Umbilical cord (tissue), 2 donors: ENCODE data around the gene IL4R. TPM values are rescaled to one million over a fixed set of nuclear protein-coding genes. Genes with fewer than 3 reads are reported as not detected.
"Not testable (repeated sequence)": the region's sequence is repeated elsewhere in the genome, so short reads cannot be mapped to it uniquely, and the experiment has no call there.

Source experiments
- DNase-seq: peaks from one replicate; pipeline ENCODE4 v3.0.0-alpha.2; 2015; ENCODE audit warnings: low spot score
- total RNA-seq: library from RNA; depleted of rRNA; stranded (reverse); fragments of >200 nt; gene quantifications from one replicate; pipeline ENCODE4 v1.2.3, GENCODE V29; 2014; ENCODE audit warnings: low replicate concordance; ENCODE audit not compliant: insufficient read depth

Gene IL4R
- total RNA-seq, 1 donor from 2014 or later, result 13.0 TPM

DNA sequence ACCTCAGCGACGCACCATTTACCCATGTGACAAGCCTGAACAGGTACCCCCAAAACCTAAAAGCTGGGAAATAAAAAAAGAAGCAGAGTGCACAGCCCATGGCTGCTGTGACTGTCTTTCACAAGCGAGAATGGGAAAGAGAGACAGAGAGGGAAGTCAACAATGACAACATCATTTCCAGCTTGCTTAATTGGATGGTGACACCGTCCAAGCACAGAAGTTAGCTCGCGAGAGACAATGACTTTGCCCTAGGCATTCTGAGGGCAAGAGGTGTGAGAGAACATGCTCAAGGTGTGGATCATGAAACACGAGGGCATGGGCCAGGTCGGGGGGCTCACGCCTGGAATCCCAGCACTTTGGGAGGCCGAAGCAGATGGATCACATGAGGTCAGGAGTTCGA lies 25.9 kb upstream of the IL4R start:
- no peak for DNase-seq

DNA sequence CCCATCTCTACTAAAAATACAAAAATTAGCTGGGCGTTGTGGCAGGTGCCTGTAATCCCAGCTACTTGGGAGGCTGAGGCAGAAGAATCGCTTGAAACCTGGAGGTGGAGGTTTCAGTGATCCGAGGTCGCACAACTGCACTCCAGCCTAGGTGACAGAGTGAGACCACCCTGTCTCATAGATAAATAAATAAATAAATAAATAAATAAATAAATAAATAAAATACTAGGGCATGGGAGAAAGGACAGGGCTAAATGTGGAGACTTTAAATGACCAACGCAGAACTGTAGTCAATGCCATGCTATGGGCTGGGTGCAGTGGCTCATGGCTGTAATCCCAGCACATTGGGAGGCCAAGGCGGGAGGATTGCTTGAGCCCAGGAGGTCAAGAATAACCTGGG lies 25.5 kb upstream of the IL4R start:
- not testable (repeated sequence) for DNase-seq

DNA sequence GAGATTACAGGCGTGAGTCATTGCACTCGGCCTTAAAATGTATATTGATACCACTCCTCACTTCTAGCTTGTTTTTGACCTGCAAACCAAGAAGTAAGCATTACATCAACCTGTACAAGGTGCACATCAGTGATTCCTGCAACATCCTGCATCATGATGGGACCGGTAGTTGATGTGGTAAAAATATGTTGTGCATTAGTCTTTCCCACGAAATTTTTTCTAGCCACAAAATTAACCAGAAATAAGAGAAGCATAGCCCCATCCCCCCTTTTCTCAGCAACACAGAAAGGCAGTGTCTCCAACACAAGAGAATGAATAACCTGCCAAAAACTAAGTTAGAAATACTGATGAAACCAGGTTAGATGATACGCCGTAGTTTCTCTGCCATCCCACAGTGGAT lies 24.1 kb upstream of the IL4R start:
- no peak for DNase-seq

DNA sequence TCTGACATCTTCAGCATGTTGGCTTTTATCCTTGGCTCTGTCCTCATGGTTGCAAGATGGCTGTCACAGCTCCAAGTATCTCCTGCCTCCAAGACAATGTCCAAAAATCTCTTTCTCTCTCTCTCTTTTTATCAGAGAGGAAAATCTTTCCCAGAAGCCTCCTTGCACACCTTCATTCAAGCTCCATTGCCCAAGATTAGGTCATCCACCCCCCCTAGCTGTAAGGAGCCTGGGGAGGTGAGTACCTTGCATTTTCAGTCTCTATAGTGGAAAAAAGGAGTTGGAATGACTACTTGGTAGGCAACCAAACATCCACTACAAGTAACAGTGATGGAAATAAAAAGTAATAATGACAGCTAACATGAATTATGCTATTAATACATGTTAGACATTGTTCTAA lies 23.2 kb upstream of the IL4R start:
- no peak for DNase-seq

DNA sequence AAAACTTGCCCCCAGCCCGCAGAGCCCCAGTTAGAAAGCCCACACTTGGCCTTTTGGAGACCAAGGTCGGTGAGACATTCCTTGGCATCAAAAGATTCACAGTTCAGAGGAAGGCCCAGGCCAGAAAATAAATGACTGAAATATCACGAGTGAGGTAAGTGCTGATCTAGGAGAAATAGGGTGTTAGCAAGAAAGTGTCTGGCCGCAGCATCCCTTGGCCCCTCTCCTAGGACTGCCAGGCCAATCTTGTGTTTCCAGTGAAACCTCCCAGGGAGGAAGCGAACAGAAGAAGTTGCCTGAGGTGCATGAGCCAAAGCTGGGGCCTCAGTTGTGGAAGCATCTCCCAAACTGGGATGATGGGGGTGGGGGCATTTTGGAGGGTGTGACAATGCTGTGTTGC lies 22.7 kb upstream of the IL4R start:
- no peak for DNase-seq

DNA sequence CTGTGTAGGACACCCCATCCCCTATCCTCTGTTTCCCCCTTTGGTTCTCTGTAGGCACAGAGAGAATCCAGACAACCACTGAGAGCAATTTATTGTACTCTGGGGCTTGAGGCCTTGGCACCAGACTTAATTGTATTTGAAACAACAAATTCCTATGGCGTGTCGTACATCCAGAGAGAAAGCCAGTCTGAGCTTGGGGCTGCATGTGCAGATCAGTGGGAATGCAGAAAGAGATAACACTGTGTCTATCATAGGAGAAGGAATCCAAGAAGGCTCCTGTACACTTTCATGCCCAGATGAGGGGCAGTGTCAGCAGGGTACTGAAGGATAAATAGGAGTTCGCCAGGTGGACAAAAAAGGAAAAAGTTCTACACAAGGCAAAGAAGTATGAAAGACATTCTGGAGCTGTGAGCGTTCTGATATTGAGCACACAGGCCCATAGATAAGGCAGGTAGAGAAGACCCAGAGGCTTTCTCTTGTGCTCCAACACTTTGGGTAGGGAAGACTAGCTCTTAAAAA lies 22.0 kb upstream of the IL4R start:
- no peak for DNase-seq

DNA sequence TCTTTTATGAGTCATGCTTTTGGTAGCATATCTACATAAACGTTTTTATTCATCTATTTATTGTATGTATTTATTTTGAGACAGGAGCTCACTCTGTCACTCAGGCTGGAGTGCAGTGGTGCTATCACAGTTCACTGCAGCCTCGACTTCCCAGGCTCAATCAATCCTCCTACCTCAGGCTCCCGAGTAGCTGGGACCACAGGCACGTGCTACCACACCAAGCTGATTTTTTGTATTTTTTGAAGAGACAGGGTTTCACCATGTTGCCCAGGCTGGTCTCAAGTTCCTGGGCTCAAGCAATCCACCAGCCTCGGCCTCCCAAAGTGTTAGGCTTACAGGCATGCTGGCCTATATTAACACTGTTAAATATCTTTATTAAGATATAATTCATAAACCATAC lies 20.4 kb upstream of the IL4R start:
- DNase-seq, result no peak

DNA sequence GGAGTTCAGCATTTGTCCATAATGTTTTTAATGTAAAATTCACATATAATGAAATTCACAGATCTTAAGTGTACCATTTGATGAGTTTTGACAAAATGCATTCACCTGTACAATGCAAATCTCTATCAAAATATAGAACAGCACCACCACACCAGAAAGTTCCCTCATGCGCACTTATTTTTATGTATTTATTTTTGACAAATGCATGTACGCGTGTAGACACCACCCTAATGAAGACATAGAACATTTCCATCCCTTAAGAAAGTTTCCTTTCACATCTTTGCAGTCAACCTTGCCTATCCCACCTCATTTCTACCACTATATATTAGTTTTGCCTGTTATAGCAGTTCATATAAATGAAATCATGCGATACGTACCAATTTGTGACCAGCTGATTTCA lies 15.6 kb upstream of the IL4R start:
- DNase-seq, result no peak

DNA sequence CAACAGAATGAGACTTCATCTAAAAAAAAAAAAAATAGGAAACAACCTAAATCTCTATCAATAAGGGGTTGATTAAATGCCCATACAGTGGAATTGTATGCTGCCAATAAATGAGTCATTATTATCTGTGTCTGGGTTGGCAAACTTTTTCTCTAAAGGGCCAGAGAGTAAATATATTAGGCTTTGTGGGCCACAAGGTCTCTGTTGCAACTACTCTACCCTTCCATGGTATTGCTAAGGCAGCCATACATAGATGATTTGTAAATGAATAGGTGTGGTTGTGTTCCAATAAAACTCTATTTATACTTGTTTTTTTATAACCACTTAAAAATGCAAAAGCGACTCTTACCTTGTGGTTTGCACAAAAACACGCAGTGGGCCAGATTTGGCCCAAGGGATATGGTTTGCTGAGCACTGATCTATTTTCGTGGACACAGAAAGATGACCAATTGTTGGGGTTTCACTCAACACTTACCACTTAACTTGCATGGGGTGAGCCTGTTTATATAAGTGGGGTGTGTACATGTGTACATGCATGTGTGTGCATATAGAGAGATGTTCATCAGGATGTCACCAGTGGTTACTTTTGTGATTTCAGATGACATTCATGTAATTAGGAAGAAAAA lies 12.4 kb upstream of the IL4R start:
- no peak for DNase-seq

DNA sequence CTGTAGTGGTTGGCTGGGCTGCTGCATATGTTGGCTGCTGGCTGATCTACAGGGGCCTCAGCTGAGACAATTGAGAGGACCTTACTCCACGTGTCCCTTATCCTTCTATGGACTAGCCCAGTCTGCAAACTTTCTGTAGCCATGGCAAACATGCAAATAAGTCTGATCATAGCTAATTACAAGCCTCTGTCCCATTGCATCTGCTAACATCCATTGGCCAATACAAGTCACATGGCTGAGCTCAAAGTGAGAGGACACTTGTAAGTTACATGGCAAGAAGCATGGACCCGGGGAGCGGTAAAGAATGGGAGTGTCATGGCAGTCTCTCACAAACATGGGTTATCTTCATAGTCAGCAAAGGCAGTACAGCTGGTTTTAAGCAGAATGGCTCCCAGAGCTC lies 11.6 kb upstream of the IL4R start:
- no peak for DNase-seq

DNA sequence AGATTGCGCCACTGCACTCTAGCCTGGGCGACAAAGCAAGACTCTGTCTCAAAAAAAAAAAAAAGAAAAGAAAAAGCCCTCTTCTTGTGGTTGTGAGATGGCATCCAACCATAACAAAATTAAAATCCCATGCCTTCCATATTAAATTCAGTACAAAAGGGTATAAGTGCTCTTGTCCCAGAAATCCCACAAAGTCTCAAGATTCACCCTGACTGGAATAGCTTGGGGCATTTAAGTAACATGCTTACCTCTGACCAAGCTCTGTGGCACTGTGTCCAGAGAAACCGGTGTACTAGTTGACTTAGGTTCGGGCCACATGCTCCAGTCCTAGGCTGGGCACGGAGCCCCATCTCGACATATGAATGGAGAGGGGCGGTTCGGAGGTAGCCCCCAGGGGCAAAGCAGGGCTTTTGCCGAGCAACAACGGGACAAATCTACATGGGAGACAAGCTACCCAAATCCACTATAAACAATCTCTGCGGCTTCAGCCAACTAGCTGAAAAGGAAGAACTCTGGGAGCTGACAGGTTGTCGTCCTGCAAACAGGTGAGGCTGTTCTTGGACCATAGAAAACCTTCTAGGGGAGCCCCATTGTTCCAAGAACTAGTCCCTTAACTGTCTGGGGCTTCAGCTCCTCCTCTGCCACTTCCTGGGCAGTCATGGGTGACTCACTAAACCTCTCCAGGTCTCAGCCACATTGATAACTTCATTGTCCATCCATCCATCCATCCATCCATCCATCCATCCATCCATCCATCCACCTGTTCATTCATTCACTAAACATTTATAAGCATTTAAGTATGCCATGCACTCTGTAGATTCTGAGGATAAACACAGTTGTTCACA lies 10.3 kb upstream of the IL4R start:
- no peak for DNase-seq

DNA sequence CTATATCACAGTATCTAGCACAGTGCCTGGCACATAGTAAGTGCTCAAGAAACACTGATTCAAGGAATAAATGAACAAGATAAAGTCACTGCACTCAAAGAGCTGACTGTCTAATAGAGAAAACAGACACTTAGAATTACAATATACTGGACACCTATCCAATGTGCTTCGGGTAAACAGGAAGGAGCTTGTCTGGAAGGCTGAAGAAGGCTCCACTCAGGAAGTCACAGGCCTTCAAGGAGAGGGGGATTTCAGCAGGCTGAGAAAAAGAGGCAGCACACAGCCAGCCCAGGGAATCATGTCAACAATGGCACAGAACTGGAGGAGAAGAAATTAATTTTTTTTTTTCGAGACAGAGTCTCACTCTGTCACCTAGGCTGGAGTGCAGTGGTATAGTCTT lies 9.7 kb upstream of the IL4R start:
- no peak for DNase-seq

DNA sequence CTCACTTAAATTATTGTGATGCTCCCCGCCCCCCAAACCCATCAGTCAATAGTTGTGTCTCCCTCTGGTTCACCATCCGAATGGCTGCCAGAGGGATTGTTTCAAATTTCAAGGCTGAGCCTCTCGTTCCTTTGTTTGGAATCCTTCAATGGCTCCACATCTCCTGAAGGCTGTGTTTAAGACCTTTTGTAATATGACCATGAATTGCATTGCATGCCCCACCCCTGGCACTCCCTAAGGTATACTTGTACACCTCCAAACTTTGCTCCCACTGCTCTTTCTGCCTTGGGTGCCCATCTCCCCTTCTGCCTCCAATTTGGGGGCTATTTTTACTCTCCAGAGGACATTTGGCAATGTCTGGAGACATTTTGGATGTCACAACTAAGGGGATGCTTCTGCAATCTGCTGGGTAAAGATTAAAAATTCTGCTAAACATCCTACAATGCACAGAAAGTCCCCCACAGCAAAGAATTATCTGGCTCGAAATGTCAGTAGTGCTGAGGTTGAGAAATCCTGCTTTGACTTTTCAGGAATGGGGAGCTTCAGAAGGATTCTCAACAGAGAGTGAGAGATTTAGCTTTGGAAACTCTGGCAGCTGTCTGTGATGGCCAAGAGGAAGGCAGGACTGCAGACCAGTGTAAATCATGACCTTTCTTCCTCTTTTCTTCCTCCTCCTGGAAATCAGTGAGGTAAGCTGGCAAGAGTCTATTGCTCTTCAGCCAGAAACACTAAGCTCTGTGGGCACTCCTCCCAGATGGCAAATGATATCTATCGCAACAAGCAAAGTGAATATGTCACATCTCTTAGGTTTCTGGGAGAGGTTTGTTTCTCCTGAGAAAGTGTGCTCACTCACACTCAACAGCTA lies 8.7 kb upstream of the IL4R start:
- peak; percentile 59 for DNase-seq

DNA sequence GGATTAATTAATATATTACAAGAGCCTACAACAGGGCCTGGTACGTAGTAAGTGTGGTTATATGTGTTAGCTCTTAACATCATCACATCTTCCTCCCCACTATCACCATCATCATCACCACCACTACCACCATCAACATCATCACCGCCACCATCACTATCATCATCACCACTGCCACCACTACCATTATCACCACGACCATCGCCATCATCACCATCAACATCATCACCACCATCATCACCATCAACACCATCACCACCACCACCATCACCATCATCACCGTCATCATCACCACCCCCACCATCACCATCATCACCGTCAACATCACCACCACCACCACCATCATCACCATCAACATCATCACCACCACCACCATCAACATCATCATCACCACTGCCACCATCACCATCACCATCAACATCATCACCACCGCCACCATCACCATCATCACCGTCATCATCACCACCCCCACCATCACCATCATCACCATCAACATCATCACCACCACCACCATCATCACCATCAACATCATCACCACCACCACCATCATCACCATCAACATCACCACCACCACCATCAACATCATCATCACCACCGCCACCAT lies 7.8 kb upstream of the IL4R start:
- DNase-seq, result no peak

DNA sequence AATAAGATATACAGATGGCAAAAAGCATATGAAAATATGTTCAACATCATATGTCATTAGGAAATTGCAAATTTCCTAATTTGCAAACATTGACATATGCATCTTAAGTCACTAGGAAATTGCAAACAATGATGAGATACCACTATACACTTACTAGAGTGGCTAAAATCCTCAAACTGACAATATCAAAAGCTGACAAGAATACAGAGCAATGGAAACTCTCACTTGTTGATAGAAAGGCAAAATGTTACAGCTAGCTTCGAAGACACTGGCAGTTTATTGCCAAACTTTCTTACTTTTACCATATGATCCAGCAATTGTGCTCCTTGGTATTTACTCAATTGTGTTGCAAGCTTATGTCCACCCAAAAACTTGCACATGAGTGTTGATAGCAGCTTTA lies 5.0 kb upstream of the IL4R start:
- no peak for DNase-seq

DNA sequence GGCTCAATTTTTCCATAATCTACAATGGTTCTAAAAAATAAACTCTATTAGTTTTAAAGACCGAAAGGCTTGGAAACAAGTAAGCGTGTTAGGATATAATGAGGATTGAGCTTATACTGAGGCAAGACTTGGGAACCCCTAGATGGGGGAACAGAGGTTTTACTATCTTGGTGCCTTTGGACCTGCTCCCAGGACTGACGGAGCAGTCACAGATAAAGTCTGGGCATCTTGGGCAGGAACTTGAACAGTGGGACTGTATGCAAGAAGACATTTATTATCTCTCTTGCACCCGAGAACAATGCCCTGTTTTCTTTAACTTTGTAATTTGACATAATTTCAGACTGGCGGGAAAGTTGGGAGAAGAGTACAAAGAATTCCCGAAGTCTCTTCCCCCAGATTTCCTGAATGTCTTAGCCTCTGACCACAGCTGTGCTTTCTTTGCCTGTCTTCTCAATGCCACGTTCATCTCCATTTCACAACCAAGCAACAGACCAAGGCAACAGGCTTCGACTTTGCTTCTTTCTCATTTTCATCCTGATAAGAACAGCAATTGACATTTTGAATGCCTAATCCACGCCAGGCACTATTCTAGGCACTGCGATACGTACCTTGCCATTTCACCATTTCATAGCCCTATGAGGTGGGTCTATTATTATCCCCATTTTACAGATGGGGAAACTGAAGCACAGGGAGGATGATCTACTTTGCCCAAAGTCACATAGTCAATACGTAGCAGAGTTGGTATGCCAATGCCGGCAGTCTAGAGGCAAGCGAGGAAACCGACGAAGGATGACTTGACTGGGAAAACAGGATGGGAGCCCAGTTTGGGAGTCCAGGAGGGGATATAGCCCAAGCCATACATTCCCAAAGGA lies 3.0 kb upstream of the IL4R start:
- no peak for DNase-seq

DNA sequence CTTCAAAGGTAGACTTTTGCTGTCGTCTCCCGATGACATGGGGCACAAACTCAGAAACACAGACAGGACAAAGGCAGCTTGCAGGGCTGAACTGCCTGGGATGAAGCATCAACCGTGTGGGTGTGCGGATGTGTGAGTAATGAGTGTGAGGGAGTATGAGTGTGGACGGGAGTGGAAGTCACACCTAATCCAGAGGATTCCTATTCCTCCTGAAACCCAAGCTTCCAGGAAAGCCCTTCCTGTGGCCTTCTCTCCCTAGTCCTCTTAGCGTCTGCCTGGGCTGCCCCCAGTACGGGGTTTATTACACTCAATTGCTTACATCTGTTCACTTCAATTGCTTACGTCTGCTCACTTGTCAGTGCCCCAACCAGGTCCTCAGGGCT lies 2.3 kb upstream of the IL4R start:
- no peak for DNase-seq

DNA sequence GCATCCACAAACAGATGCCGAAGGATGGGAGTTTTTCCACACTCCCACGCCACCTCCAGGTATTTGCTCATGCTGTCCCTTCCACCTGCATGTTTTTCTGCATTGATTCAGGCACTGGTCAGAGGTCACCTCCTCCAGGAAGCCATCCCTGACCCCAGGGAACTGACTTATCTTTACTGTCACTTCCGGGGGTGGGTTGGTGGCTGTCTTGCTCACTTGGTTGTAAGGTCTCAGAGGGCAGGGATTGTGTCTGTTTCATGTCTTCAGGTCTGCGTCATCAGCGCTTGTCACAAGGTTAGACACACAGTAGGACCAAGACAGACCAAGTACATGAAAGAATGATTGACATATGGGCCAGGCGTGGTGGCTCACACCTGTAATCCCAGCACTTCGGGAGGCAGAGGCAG lies 1.9 kb upstream of the IL4R start:
- DNase-seq, result no peak

DNA sequence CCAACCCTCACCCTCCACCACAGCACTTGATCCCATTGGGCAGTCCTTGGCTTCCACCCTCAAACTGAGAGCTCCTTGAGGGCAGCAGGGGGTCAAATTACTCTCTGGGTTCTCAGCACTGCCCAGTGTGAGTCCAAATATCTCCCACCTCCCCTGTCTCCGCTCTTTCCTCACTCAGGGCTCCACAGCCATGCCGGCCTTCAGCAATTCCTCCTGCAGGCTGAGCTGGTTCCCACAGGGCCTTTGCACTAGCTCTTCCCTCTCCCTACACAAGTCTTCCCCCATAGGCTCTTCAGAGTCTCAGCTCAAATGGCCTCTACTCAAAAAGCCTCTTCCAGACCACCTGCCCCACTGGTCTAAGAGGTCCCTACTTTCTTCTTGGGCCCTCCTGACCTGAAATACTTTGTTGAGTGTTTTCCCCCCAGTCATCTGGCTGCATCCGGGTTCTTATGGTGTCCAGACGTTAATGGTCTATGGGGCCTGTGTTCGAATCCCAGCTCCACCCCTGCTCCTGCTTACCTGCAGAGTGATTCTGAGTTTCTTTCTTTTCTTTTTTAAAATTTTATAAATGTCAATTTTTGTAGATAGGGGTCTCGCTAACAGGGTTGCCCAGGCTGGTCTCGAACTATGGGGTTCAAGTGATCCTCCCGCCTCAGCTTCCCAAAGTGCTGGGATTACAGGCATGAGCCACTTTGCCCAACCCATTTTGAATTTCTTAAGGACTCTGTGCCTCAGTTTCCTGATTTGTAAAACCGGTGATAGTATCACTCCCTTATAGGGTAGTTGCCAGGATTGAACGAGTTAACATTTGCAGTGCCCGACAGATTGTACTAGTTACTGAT lies 973 bp upstream of the IL4R start:
- DNase-seq, result no peak

DNA sequence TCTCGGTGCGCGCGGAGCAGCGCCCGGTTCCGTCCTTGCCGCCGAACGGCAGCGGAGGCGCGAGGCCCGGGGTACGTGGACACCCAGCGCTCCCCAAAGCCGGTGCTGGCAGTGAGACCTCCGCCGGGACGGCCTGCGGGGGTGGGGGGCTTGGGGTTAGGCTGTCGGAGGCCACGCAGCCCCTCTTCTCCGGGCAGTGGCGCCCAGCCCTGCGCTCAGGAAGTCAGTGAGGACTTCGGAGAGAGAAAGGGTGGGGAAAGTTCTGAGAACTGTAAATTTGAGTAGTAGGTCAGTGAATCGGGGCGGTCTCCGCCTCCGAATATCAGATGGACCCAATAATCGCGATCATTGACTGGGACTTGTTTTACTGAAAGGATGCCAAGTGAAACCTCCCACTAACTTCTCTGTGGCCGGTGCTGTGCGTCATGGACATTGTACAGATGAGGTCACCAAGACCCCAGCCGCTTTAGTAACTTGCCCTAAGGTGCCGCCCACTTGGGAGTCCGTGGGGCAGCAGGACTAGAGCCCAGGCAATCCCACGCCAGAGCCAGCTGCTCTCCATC lies 468 bp downstream of the IL4R start:
- no peak for DNase-seq
